Measurements from ENCODE around the gene GIMD1. TPM values are rescaled to one million over a fixed set of nuclear protein-coding genes. Genes with fewer than 3 reads are reported as not detected.

GIMD1 gene
- total and polyA plus RNA-seq, 2 experiments from 2014 or later, result not detected

DNA sequence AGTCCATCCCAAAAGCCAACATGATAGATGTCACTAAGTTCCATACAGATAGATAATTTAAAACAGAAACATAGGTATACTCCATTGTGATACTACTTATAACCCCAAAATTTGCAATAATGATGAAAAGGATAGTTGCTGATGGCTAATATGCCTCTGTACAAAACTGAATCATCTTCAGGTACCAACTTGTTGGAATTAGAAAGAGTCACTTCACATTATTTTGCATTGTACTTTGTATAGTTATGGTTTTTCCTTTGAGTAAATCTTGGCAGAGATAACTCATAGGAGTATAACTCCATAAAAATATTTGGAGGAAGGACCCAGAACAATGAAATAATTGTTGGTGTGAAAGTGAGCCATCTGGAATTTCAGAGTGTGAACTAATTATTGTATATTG, 17.6 kb downstream of the GIMD1 start (continued):
- TF ChIP-seq, protein P1, sequence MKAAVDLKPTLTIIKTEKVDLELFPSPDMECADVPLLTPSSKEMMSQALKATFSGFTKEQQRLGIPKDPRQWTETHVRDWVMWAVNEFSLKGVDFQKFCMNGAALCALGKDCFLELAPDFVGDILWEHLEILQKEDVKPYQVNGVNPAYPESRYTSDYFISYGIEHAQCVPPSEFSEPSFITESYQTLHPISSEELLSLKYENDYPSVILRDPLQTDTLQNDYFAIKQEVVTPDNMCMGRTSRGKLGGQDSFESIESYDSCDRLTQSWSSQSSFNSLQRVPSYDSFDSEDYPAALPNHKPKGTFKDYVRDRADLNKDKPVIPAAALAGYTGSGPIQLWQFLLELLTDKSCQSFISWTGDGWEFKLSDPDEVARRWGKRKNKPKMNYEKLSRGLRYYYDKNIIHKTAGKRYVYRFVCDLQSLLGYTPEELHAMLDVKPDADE (IDR thresholded peaks at IDR 0.05), result no peak
- TF ChIP-seq ZNF114 (CRISPR knock-in tag; IDR thresholded peaks at IDR 0.05), result no peak

GRCh38 chr4:106347167-106347566, 21.4 kb downstream of the GIMD1 start:
- Mint-ChIP-seq H3K27ac (no peak overlapping the region), H3K9me3 (no peaks in the 10 kb centered on the region), H3K36me3 (ENCODE audit: low read depth) (no peaks in the 10 kb centered on the region), H3K4me1 (peaks cover 8% of the 10 kb centered on the region; the same call in 2 of the 3 replicates), H3K27me3 (ENCODE audit: insufficient read depth, low read depth, poor library complexity) (no peaks in the 10 kb centered on the region), H3K4me3 (no peak overlapping the region)
- H4K20me1 ChIP-seq (replicated peaks; ENCODE audit: insufficient read depth), result 0 out of 2 replicates have a peak, but pooled peaks cover 5% of the 10 kb centered on the region
- peaks cover 7% of the 10 kb centered on the region; the same call in 1 of the 2 replicates for H3K36me3 ChIP-seq (ENCODE audit: insufficient read depth)
- ATAC-seq (no peak), DNase-seq (ENCODE audit: low spot score) (no peak)
- H3K79me2 ChIP-seq (replicated peaks; ENCODE audit: insufficient read depth), result peaks cover 5% of the 10 kb centered on the region; the same call in 1 of the 2 replicates
- H3K9me2 ChIP-seq (ENCODE audit: insufficient read depth), result no peaks in the 10 kb centered on the region
- no peaks in the 10 kb centered on the region for H3K27me3 ChIP-seq (ENCODE audit: insufficient read depth)
- H3K4me3 ChIP-seq, result no peak overlapping the region
- no peak overlapping the region for H3K4me2 ChIP-seq
- H3K27ac ChIP-seq (ENCODE audit: low read depth), result no peak overlapping the region
- TF ChIP-seq REST (IDR thresholded peaks at IDR 0.05; ENCODE audit: unreplicated experiment), result no peak
- H2AFZ ChIP-seq, result no peak overlapping the region
- no peaks in the 10 kb centered on the region for H3F3A ChIP-seq (replicated peaks; ENCODE audit: low read depth)
- peaks cover 4% of the 10 kb centered on the region; the same call in 1 of the 2 replicates for H3K4me1 ChIP-seq (ENCODE audit: insufficient read depth)

DNA sequence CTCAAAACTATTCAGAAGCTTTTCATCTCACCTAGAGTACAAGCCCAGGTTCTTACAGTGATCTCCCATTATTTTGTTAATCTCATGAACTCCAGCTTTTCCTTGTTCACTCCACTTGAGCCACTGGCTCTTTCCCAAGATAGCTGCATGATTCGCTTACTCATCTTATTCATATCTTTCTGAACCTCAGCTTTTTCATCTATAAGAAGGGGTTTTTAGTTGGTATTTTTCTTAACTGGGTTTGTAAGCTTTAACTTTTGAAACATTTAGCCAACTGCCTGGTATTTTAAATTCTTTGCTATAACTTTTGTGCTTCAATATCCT, 24.0 kb downstream of the GIMD1 start:
- Histone ChIP-seq H3K4me1 (ENCODE audit: insufficient read depth) (peaks cover 4% of the 10 kb centered on the region; the same call in 1 of the 2 replicates), H3K27ac (ENCODE audit: low read depth) (no peak overlapping the region), H3F3A (replicated peaks; ENCODE audit: low read depth) (no peaks in the 10 kb centered on the region), H2AFZ (no peak overlapping the region), H3K4me3 (no peak overlapping the region), H3K79me2 (replicated peaks; ENCODE audit: insufficient read depth) (peaks cover 29% of the 10 kb centered on the region), H4K20me1 (replicated peaks; ENCODE audit: insufficient read depth) (0 out of 2 replicates have a peak, but pooled peaks cover 5% of the 10 kb centered on the region), H3K4me2 (no peak overlapping the region), H3K27me3 (ENCODE audit: insufficient read depth) (no peaks in the 10 kb centered on the region), H3K36me3 (ENCODE audit: insufficient read depth) (peaks cover 7% of the 10 kb centered on the region; the same call in 1 of the 2 replicates), H3K9me2 (ENCODE audit: insufficient read depth) (no peaks in the 10 kb centered on the region)
- Mint-ChIP-seq H3K36me3 (ENCODE audit: low read depth) (peaks cover 8% of the 10 kb centered on the region; the same call in 2 of the 3 replicates), H3K4me3 (no peak overlapping the region), H3K9me3 (no peaks in the 10 kb centered on the region), H3K4me1 (peaks cover 8% of the 10 kb centered on the region; the same call in 2 of the 3 replicates), H3K27ac (peak overlapping the region; percentile 21; the same call in 1 of the 2 replicates), H3K27me3 (ENCODE audit: insufficient read depth, low read depth, poor library complexity) (no peaks in the 10 kb centered on the region)
- no peak for DNase-seq (ENCODE audit: low spot score)
- ATAC-seq, result no peak
- TF ChIP-seq ZNF331 (CRISPR knock-in tag; IDR thresholded peaks at IDR 0.05; ENCODE audit: low read depth), result no peak
- TF ChIP-seq, protein P2, sequence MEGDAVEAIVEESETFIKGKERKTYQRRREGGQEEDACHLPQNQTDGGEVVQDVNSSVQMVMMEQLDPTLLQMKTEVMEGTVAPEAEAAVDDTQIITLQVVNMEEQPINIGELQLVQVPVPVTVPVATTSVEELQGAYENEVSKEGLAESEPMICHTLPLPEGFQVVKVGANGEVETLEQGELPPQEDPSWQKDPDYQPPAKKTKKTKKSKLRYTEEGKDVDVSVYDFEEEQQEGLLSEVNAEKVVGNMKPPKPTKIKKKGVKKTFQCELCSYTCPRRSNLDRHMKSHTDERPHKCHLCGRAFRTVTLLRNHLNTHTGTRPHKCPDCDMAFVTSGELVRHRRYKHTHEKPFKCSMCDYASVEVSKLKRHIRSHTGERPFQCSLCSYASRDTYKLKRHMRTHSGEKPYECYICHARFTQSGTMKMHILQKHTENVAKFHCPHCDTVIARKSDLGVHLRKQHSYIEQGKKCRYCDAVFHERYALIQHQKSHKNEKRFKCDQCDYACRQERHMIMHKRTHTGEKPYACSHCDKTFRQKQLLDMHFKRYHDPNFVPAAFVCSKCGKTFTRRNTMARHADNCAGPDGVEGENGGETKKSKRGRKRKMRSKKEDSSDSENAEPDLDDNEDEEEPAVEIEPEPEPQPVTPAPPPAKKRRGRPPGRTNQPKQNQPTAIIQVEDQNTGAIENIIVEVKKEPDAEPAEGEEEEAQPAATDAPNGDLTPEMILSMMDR (conservative IDR thresholded peaks at IDR 0.05; ENCODE audit: low read depth in 2 of 2), result no peak
- TF ChIP-seq STAT1 (IDR thresholded peaks at IDR 0.05; ENCODE audit: unreplicated experiment), result no peak
- TF ChIP-seq, protein P1 (IDR thresholded peaks at IDR 0.05), result no peak
- no peak for TF ChIP-seq POLR2AphosphoS5 (IDR thresholded peaks at IDR 0.05; ENCODE audit: low read depth)
- TF ChIP-seq EZH2phosphoT487 (IDR thresholded peaks at IDR 0.05; ENCODE audit: unreplicated experiment), result no peak
- no peak for TF ChIP-seq REST (IDR thresholded peaks at IDR 0.05; ENCODE audit: unreplicated experiment)
- TF ChIP-seq JUNB (IDR thresholded peaks at IDR 0.05; ENCODE audit: unreplicated experiment), result no peak
- TF ChIP-seq ZNF114 (CRISPR knock-in tag; IDR thresholded peaks at IDR 0.05), result no peak
- TF ChIP-seq EZH2 (IDR thresholded peaks at IDR 0.05; ENCODE audit: low read depth, unreplicated experiment), result no peak
- no peak for TF ChIP-seq CREB1 (CRISPR knock-in tag; IDR thresholded peaks at IDR 0.05; ENCODE audit: low read depth)

Measured in GM23338 (cell line).